HCT116 (cell line): ENCODE results near the gene THSD7B.

Experiments
- ATF3 ChIP-seq: IDR thresholded peaks from 2 replicates; pipeline ENCODE4 v1.6.1; 2012
- CEBPB ChIP-seq: IDR thresholded peaks from 2 replicates; pipeline ENCODE4 v1.6.1; 2012; ENCODE audit warnings: low read depth
- CTCF ChIP-seq, 3 experiments: fragments of 200-600 bp in 1 of 3; sonication (generic) in 1 of 3; IDR thresholded peaks in 2 of 3; conservative IDR thresholded peaks in 1 of 3; 2 replicates each; pipeline ENCODE4 v1.5.1; 2012 to 2017; ENCODE audit warnings: low read depth in 2 of 3, low read length in 2 of 3, antibody characterized with exemption in 1 of 3, borderline replicate concordance in 1 of 3, control low read depth in 1 of 3, mild to moderate bottlenecking in 1 of 3, mixed read lengths in 1 of 3, mixed run types in 1 of 3, moderate library complexity in 1 of 3; ENCODE audit not compliant: insufficient read depth in 1 of 3
- EGR1 ChIP-seq: IDR thresholded peaks from 2 replicates; pipeline ENCODE4 v1.6.1; 2012; ENCODE audit warnings: low read depth
- EZH2 ChIP-seq: fragments of 200-600 bp; sonication (generic); IDR thresholded peaks from 2 replicates; pipeline ENCODE4 v1.6.1; 2017; ENCODE audit warnings: antibody characterized with exemption, mixed run types
- MAX ChIP-seq: IDR thresholded peaks from 2 replicates; pipeline ENCODE4 v1.6.1; 2012
- POLR2A ChIP-seq: IDR thresholded peaks from 2 replicates; pipeline ENCODE4 v1.7.0; 2011; ENCODE audit warnings: borderline replicate concordance; ENCODE audit not compliant: insufficient read depth, insufficient read length; ENCODE audit errors: extremely low read depth
- POLR2AphosphoS5 ChIP-seq: IDR thresholded peaks from 2 replicates; pipeline ENCODE4 v1.6.1; 2011; ENCODE audit warnings: mild to moderate bottlenecking, low read depth, low read length, moderate library complexity
- REST ChIP-seq: IDR thresholded peaks from 2 replicates; pipeline ENCODE4 v1.6.1; 2012; ENCODE audit warnings: low read depth
- SP1 ChIP-seq: IDR thresholded peaks from 2 replicates; pipeline ENCODE4 v1.6.1; 2012; ENCODE audit warnings: low read depth
- TCF7L2 ChIP-seq: IDR thresholded peaks from 2 replicates; pipeline ENCODE4 v1.7.0; 2011; ENCODE audit warnings: borderline replicate concordance, inconsistent platforms; ENCODE audit not compliant: insufficient read depth, insufficient read length; ENCODE audit errors: extremely low read depth
- YY1 ChIP-seq: IDR thresholded peaks from 2 replicates; pipeline ENCODE4 v1.6.1; 2011; ENCODE audit warnings: low read length, low read depth, moderate library complexity, mild to moderate bottlenecking; ENCODE audit not compliant: insufficient replicate concordance; ENCODE audit errors: extremely low read depth
- ZBTB33 ChIP-seq: IDR thresholded peaks from 2 replicates; pipeline ENCODE4 v1.6.1; 2011; ENCODE audit warnings: mild to moderate bottlenecking, low read length, moderate library complexity; ENCODE audit not compliant: insufficient replicate concordance; ENCODE audit errors: extremely low read depth

- TF ChIP-seq CEBPB (no peak), EZH2 (no peak), CTCF (IDR thresholded peaks at IDR 0.05 in 2 of 3, conservative IDR thresholded peaks at IDR 0.05 in 1 of 3; ENCODE audit: borderline replicate concordance in 1 of 3, insufficient read depth in 1 of 3, low read depth in 2 of 3, low read length in 2 of 3) (no peak), POLR2AphosphoS5 (no peak), YY1 (no peak), SP1 (no peak), MAX (no peak), EGR1 (no peak), TCF7L2 (no peak), POLR2A (no peak), REST (no peak), ZBTB33 (no peak), ATF3 (no peak)
These were observed 106.1 kb downstream of the THSD7B start for GRCh38 chr2:136871424-136871823.
